Dendritic cell treated with granulocyte-macrophage colony-stimulating factor and Interleukin-4, amounts not matched to agents 40 ng/mL and 50 ng/mL, for 4 days (primary cell): ENCODE results near the gene RAB7B.
A peak's percentile ranks its signal among the peaks of the same experiment; 100 is the strongest.

ENCODE experiments used
- H3K27ac Mint-ChIP-seq: one replicate; pipeline ENCODE4 v1.8.0; 2022; ENCODE audit warnings: mild to moderate bottlenecking, mixed read lengths
- H3K27me3 Mint-ChIP-seq: one replicate; pipeline ENCODE4 v1.8.0; 2022; ENCODE audit warnings: mild to moderate bottlenecking, mixed read lengths
- H3K36me3 Mint-ChIP-seq: one replicate; pipeline ENCODE4 v1.8.0; 2022; ENCODE audit warnings: low read depth, mixed read lengths
- H3K4me1 Mint-ChIP-seq: one replicate; pipeline ENCODE4 v1.8.0; 2022; ENCODE audit warnings: low read depth, mixed read lengths
- H3K4me3 Mint-ChIP-seq: one replicate; pipeline ENCODE4 v1.8.0; 2022; ENCODE audit warnings: mild to moderate bottlenecking, moderate library complexity, mixed read lengths
- H3K9me3 Mint-ChIP-seq: one replicate; pipeline ENCODE4 v1.8.0; 2022; ENCODE audit warnings: mixed read lengths
- intact Hi-C: fragments of 100-400 bp; cut with micrococcal nuclease; formaldehyde crosslinking; loops from one replicate; pipeline ENCODE4 v1.15.0; 2022

RAB7B gene

DNA sequence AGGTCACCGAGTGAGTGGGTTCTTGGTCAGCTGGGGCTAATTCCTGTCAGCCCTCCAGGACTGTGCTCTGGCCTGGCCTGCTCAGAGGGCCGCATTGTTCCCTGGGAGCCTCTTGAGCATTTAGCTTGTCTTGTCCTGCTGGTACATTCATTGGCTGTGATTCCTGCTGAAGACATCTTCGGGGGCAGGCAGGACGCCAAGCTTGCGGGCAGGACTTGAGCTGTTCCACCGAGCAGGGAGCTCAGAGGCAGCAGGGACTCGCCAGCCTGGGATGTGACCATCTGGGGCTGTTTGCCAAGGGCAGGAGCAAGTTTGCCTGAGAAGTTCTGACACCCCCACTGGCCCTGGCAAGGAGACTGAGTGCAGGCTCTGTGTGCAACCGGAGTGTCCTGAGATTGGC, 52.9 kb downstream of the RAB7B start:
- intact Hi-C loops: no loop called here
- Mint-ChIP-seq H3K36me3 (no peaks in the 10 kb centered on the region), H3K27me3 (peaks cover 21% of the 10 kb centered on the region), H3K4me3 (no peak overlapping the region), H3K27ac (peak overlapping the region; percentile 9), H3K4me1 (peaks cover 48% of the 10 kb centered on the region), H3K9me3 (no peaks in the 10 kb centered on the region)

DNA sequence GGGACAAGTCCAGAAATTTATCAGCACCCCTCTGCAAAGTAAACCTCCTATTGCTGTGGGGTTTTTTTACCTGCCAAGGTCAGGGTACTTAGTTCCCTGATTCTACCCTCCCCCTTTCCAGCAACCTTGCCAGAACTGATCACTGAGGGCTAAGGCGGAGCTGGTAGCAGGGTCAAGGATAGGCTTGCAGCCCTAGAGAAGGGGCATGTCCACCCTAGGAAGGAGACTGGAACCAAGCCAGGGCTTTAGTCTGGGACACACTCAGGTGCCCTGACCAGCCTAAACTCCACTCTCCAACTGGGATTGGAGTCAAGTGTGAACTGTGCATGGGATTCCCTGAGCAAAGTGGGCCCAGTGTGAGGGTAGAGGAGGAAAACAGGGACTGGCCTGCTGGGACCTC, 53.4 kb downstream of the RAB7B start:
- H3K27me3 Mint-ChIP-seq: peaks cover 19% of the 10 kb centered on the region
- peak overlapping the region; percentile 9 for H3K27ac Mint-ChIP-seq
- intact Hi-C loops: no loop called here
- peaks cover 48% of the 10 kb centered on the region for H3K4me1 Mint-ChIP-seq
- H3K36me3 Mint-ChIP-seq: no peaks in the 10 kb centered on the region
- no peak overlapping the region for H3K4me3 Mint-ChIP-seq
- no peaks in the 10 kb centered on the region for H3K9me3 Mint-ChIP-seq

DNA sequence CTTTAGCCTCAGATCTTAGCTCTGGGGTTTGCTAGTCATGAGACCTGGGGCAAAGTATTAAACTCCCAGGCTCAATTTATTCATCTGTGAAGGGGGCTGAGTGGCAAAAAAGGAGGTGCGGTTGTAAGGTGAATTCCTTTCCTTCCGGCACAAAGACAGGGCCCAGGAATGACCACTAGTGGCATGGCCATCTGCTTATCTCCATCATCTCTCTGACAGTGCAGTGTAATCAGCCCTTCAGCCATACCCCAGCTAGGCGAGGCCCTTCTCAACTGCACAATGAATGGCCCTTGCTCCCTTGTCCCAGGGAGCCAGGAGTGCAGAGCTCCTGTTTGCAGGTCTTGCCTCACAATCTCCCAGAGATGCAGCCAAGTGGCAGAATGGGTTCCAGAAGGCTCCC, 54.3 kb downstream of the RAB7B start:
- no peak overlapping the region for H3K4me3 Mint-ChIP-seq
- H3K4me1 Mint-ChIP-seq: peaks cover 51% of the 10 kb centered on the region
- no peaks in the 10 kb centered on the region for H3K9me3 Mint-ChIP-seq
- peaks cover 24% of the 10 kb centered on the region for H3K27me3 Mint-ChIP-seq
- H3K36me3 Mint-ChIP-seq: no peaks in the 10 kb centered on the region
- intact Hi-C loops: no loop called here
- H3K27ac Mint-ChIP-seq: no peak overlapping the region

DNA sequence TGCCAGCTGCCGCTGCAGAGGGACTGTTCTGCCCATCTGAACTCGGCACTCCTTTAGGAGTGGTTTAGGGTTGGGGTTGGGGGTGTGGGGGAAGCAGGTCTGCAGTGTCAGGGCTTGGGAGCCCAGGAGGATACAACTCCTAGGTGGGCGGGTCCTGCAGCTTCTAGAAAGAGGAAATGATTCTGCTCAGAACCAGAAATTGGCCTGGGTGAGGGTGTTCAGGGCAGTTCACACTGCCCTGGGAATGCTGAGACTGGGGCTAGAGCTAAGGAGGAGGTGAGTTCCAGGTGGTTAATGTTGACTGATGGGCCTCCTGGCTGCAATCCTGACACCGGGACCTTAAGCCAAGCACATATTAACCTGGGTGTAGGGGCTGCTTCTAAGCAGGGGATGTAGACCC, 55.2 kb downstream of the RAB7B start:
- intact Hi-C loops: no loop called here
- peak overlapping the region; percentile 54 for H3K27ac Mint-ChIP-seq
- no peaks in the 10 kb centered on the region for H3K9me3 Mint-ChIP-seq
- H3K4me1 Mint-ChIP-seq: peaks cover 60% of the 10 kb centered on the region
- H3K36me3 Mint-ChIP-seq: no peaks in the 10 kb centered on the region
- no peak overlapping the region for H3K4me3 Mint-ChIP-seq
- H3K27me3 Mint-ChIP-seq: peaks cover 30% of the 10 kb centered on the region

DNA sequence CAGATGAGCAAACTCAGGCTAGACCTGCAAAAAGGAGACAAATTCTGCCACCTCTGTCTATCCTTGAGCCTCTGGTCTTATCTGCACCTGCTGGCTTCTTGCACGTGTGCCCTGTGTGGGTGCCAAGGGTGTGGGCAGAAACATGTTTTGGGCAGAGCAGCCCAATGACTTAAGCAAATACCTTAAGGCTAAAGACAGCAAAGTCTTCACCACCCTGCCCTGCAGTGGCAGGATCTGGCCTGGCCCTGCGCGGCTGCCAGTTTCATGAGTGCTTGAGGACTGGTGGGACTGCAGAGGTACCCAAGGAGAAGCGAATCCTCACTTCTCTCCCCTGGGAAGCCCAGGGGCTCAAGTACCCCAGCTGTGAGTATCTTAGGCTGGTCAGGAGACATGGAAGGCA, 56.2 kb downstream of the RAB7B start:
- Mint-ChIP-seq H3K4me3 (no peak overlapping the region), H3K9me3 (no peaks in the 10 kb centered on the region), H3K27me3 (peaks cover 36% of the 10 kb centered on the region), H3K4me1 (peaks cover 65% of the 10 kb centered on the region), H3K27ac (no peak overlapping the region), H3K36me3 (no peaks in the 10 kb centered on the region)
- intact Hi-C loops: no loop called here

DNA sequence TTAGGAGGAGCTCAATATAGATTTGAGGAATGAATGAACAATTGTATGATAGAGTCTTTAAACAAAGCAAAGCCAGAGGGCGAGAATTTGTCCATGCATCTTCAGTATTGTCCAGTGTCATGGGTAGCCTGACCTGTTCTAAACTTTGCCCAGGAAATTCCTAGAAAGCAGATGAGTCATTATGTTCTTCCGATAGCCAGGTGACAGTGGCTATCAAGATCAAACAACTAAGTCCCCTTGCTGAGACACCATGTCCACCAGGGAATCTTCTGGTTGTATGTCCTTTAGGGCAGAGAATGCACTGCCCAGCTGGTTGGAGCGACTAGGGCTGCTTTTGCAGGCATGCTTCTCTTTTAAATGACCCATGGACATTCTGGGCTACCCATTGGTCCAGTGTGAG, 58.1 kb downstream of the RAB7B start:
- Mint-ChIP-seq H3K4me3 (no peak overlapping the region), H3K36me3 (no peaks in the 10 kb centered on the region), H3K9me3 (no peaks in the 10 kb centered on the region), H3K27me3 (peaks cover 50% of the 10 kb centered on the region), H3K27ac (no peak overlapping the region), H3K4me1 (peaks cover 48% of the 10 kb centered on the region)
- intact Hi-C loops: no loop called here

DNA sequence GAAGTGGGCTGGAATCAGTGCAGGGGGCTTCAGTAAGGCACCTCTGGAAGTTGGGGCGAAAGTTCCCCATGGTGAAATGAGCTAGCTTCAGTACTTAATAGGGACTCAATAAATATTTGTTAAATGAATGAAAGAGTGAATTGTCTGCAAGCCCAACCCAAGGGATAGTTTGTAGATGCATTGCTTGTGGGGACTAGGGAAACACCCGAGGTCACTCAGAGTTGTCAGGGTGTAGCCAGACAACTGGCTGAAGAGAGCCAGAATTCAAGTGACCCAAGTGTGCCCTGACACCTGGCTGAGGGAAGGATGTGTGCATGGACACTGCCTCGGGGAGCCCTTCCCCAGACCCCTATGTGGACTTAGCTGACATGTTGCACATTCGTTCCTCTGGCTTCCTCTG, 58.7 kb downstream of the RAB7B start:
- Mint-ChIP-seq H3K4me1 (peaks cover 43% of the 10 kb centered on the region), H3K27me3 (peaks cover 55% of the 10 kb centered on the region), H3K36me3 (no peaks in the 10 kb centered on the region), H3K4me3 (no peak overlapping the region), H3K9me3 (no peaks in the 10 kb centered on the region), H3K27ac (no peak overlapping the region)
- intact Hi-C loops: no loop called here

DNA sequence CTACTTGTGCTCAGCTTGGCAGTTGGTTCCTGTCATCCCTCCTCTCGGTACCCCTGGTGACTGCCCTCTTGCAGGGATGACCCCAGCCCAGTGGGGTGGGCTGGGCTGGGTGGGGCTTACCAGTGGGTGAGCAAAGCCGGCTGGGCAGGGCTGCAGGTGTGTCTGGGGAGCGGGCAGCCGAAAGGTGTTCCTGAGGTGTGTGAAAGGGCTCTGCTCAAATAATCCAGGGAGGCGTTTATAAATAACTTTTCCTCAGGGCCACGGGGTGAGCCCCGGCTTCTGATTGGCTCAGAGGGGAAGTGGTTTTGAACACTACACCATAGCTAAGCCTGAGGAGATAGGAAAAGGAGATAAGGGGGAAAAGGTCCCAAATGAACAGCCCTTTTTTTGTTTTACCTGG, 60.0 kb downstream of the RAB7B start, which contains the start of gene SLC26A9:
Gene SLC26A9 (minus strand): TSS at position 212 of the 400 bp plus-strand sequence. CDS start 7,636 bp downstream, outside the sequence.
- no peak within 1 kb of the TSS for H3K4me3 Mint-ChIP-seq
- peaks cover 66% of the 10 kb centered on the region for H3K27me3 Mint-ChIP-seq
- H3K36me3 Mint-ChIP-seq: no peaks in the 10 kb centered on the region
- peaks cover 30% of the 10 kb centered on the region for H3K4me1 Mint-ChIP-seq
- intact Hi-C loops: no loop called here
- H3K27ac Mint-ChIP-seq: no peak within 1 kb of the TSS
- no peaks in the 10 kb centered on the region for H3K9me3 Mint-ChIP-seq

DNA sequence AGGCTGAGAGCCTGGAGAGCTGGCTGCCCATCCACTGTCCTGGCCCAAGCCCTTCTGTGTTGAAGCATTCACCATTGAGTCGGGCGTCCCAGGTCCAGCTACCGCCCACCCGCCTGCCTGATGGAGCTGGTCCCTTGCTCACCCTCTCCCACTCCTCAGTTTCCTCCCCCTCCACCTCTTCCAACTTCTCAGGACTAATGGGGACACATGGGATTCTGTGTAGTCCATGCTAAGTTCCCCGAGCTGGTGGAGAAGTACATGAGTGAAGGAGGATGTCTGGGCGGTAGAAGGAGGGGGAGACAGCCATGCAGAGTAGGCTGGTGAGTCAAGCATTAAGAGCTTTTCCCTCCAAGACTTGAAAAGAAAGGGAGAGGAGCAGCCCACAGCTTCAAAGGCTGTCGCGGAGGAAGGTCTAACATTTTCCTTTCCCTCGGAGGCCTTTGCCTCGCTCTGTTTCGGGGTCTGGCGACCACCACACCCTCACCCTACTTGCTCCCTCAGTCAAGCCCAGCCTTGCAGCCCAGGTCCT, 60.5 kb downstream of the RAB7B start:
- Mint-ChIP-seq H3K9me3 (no peaks in the 10 kb centered on the region), H3K27me3 (peaks cover 70% of the 10 kb centered on the region), H3K4me1 (peaks cover 25% of the 10 kb centered on the region), H3K36me3 (no peaks in the 10 kb centered on the region), H3K27ac (no peak overlapping the region), H3K4me3 (no peak overlapping the region)
- intact Hi-C loops: no loop called here

DNA sequence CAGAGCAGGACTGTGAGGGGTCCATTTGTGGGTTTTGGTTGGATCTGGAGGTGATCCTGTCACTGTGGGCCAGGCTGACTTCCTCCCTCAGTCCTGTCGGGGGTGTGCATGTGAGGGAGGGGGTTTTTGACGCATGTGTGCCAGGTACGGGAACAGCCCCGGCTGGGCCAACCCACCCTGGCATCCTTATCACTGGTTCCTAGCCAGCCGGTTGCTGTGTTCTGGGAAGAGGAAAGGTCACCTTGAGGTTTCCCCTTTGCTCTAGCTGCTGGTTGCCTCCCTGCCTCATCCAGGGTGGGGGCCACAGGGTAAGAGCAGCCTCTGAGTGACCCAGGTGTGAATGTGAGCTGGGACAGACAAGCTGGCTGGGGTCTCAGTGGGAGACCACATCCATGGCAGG, 62.5 kb downstream of the RAB7B start:
- Mint-ChIP-seq H3K4me1 (peaks cover 24% of the 10 kb centered on the region), H3K27ac (no peak overlapping the region), H3K9me3 (no peaks in the 10 kb centered on the region), H3K4me3 (no peak overlapping the region), H3K27me3 (peaks cover 68% of the 10 kb centered on the region), H3K36me3 (no peaks in the 10 kb centered on the region)
- intact Hi-C loops: no loop called here

DNA sequence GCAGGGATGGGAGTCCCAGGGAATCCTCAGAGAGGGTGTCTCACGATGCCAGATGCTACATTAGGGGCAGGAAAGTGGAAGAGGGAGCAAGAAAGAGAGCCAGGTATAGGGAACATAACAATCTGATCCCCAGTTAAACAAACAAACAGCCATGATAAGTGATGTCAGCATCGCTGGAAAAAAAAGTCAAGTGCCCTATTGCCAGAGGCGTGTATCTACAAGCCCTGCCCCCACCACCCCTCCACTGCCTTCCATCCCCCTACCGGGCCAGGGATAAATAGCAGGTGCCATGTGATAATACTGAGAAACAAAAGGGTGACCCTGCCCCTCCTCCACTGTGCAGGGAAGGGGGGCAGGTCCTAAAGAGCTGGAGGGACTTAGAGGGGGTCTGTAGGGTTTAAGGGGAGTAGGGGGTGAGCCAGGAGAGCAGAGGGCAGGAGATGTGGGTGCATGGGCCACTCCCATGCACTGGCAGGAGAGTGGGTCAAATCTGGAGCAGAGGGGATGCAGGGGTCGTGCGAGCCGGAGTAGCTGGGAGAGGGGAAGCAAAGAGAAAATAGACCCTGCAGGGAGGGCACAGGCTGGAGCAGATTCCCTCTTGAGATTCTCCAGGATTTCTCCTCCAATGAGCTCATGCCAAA, 63.4 kb downstream of the RAB7B start:
- H3K27me3 Mint-ChIP-seq: peaks cover 65% of the 10 kb centered on the region
- no peak overlapping the region for H3K27ac Mint-ChIP-seq
- no peaks in the 10 kb centered on the region for H3K36me3 Mint-ChIP-seq
- H3K4me1 Mint-ChIP-seq: peaks cover 24% of the 10 kb centered on the region
- H3K4me3 Mint-ChIP-seq: no peak overlapping the region
- intact Hi-C loops: no loop called here
- H3K9me3 Mint-ChIP-seq: no peaks in the 10 kb centered on the region

DNA sequence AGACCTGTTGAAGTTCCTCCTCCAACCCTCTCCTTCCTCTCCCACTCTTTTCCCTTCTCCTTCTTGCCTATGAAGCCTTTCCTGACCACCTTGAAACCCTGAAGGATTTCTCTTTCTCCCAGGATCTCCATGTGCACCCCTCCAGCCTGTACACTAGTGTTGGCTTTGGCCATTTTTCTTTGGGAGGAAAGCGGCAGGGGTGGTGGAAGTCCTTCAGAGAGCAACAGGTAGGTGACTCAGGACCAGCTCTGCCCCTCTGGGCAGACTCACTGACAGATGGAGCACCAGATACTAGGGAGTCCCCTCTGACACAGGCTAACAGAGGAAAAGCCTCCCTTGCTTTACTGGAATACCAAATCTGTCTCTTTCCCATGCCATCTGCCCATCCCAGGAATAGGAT, 64.5 kb downstream of the RAB7B start:
- intact Hi-C loops: no loop called here
- peaks cover 25% of the 10 kb centered on the region for H3K4me1 Mint-ChIP-seq
- H3K4me3 Mint-ChIP-seq: no peak overlapping the region
- H3K27me3 Mint-ChIP-seq: peaks cover 57% of the 10 kb centered on the region
- no peaks in the 10 kb centered on the region for H3K36me3 Mint-ChIP-seq
- no peaks in the 10 kb centered on the region for H3K9me3 Mint-ChIP-seq
- H3K27ac Mint-ChIP-seq: no peak overlapping the region

DNA sequence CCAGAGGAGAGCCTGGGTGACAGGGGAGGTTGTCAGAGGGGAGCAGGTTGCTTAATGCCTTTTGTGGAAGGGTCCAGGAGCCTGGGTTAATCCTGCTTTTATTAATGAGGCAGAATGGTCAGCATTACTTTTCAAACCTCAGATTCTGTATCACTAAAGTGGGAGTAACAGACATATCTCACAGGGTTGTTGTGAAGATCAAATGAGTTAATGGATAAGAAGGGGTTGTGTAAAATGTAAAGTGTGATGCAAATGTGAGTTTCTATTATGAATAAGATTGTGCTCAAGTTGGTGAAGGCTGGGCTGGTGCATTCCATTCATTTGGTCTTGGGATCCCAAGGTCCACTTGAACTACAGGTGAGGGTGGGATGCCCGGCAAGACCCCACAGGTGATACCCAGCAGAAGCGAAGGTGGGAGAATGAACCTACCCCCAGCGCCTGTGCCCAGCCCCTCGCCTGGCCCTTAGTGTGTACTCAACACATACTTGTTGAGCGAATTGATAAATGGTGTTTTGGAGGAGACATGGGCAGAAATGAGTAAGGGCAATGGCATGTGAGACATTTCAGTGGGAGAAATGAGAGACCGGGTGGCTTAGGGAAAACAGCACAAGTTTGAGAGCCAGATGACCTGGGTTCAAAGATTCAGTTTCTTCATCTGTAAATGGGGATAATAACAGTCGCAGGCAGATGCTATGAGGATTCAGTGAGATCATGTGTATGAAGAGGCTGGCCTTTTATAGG, 66.2 kb downstream of the RAB7B start:
- Mint-ChIP-seq H3K27ac (no peak overlapping the region), H3K9me3 (no peaks in the 10 kb centered on the region), H3K4me3 (no peak overlapping the region), H3K36me3 (no peaks in the 10 kb centered on the region), H3K4me1 (peaks cover 27% of the 10 kb centered on the region), H3K27me3 (peaks cover 44% of the 10 kb centered on the region)
- intact Hi-C loops: no loop called here

DNA sequence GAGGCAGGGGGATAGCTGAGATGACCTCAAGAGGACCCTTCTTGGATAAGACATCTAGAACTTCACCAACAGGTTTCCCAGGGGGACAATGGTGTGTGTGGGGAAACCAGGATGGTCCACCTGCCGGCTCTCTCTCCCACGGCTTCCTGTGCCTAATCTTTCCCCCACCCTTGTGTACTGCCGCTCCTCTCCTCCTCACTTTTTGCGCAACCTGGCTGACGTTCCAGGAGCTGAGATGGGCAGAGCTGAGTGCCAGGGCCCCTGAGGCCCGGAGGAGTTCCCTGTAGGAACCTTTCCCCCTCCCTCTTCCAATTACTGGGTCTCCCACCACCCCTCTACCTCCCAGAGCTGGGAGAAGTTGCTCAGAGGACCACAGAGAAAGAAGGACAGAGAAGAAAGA, 66.9 kb downstream of the RAB7B start:
- intact Hi-C loops: no loop called here
- H3K4me3 Mint-ChIP-seq: no peak overlapping the region
- H3K27me3 Mint-ChIP-seq: peaks cover 37% of the 10 kb centered on the region
- H3K9me3 Mint-ChIP-seq: no peaks in the 10 kb centered on the region
- no peaks in the 10 kb centered on the region for H3K36me3 Mint-ChIP-seq
- peaks cover 27% of the 10 kb centered on the region for H3K4me1 Mint-ChIP-seq
- H3K27ac Mint-ChIP-seq: no peak overlapping the region
